Panc1 (cell line): ENCODE measurements around the gene GATAD2B.

ENCODE experiments used
- CTCF ChIP-seq: fragments of 450-650 bp; IDR thresholded peaks from 2 replicates; pipeline ENCODE4 v1.5.1; 2017; ENCODE audit warnings: mild to moderate bottlenecking
- SIN3A ChIP-seq: IDR thresholded peaks from 2 replicates; pipeline ENCODE4 v1.6.1; 2012; ENCODE audit warnings: low read depth, mild to moderate bottlenecking, low read length, moderate library complexity, borderline replicate concordance; ENCODE audit not compliant: insufficient read depth

- no peak for TF ChIP-seq CTCF
- no peak for TF ChIP-seq SIN3A
These were observed 41.1 kb upstream of the GATAD2B start for GRCh38 chr1:153963850-153964331.
